Fibroblast of upper back skin (primary cell): ENCODE data around the gene ADCY7.
A peak's percentile ranks its signal among the peaks of the same experiment; 100 is the strongest.
"Not testable (repeated sequence)": the region's sequence is repeated elsewhere in the genome, so short reads cannot be mapped to it uniquely, and the experiment has no call there.

ENCODE experiments used
- DNase-seq: peaks from one replicate; pipeline ENCODE4 v3.0.0-alpha.2; 2013

ADCY7 gene

DNA sequence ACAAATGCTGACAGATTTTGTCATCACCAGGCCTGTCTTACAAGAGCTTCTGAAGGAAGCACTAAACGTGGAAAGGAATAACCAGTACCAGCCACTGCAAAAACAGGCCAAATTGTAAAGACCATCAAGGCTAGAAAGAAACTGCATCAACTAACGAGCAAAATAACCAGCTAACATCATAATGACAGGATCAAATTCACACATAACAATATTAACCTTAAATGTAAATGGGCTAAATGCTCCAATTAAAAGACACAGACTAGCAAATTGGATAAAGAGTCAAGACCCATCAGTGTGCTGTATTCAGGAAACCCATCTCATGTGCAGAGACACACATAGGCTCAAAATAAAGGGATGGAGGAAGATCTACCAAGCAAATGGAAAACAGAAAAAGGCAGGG, 78.9 kb downstream of the ADCY7 start:
- not testable (repeated sequence) for DNase-seq

DNA sequence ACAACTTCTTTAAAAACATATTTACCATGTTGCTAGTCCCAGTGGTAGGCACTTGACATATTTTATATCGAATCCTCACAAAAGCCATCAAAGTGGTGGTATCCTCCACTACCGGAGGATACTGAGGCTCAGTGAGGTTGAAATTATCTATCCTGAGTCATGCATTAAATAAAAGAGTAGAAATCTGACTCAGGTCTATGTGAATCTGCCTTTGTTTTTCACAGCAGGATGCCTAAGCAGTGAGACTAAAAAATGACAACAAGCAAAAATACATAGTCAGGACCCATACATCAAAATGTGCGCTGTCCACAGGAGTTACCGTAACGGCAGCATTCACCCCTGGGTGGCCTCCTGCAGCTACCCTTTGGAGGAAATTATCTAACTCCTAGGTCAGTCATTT, 84.8 kb downstream of the ADCY7 start:
- DNase-seq, result no peak

DNA sequence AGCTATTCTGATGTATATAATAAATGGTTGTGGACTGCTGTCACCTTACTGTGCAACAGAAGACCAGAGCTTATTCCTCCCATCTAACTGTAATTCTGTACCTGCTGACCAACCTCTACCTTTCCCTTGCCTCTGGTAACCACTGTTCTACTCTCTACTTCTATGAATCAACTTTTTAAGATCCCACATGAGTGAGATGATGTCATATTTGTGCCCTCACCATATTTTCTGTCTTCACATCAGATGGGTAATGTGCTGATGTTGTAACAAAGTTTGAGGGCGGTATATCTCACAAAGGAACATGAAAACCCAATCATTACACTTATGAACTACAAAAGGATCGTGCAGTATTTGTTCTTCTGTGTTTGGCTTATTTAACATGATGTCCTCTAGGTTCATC, 85.6 kb downstream of the ADCY7 start:
- no peak for DNase-seq

DNA sequence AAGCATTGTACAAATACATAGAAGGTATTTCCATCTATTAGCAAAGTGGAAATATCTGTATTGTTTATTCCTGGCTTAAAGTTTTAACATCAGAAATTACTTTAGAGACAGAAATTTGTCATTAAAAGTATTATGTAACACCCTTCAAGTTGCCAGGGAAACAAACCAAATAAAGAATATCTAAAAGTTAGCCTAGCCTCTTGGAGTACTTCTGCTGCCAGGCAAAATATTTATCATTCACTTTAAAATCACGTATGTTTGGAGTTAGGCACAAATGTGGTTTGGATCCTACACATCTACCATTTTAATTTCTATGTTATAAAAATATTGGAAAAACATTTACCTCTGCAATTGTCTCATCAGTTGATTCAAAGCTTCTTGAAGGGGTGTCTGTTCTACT, 87.7 kb downstream of the ADCY7 start:
- DNase-seq, result no peak

DNA sequence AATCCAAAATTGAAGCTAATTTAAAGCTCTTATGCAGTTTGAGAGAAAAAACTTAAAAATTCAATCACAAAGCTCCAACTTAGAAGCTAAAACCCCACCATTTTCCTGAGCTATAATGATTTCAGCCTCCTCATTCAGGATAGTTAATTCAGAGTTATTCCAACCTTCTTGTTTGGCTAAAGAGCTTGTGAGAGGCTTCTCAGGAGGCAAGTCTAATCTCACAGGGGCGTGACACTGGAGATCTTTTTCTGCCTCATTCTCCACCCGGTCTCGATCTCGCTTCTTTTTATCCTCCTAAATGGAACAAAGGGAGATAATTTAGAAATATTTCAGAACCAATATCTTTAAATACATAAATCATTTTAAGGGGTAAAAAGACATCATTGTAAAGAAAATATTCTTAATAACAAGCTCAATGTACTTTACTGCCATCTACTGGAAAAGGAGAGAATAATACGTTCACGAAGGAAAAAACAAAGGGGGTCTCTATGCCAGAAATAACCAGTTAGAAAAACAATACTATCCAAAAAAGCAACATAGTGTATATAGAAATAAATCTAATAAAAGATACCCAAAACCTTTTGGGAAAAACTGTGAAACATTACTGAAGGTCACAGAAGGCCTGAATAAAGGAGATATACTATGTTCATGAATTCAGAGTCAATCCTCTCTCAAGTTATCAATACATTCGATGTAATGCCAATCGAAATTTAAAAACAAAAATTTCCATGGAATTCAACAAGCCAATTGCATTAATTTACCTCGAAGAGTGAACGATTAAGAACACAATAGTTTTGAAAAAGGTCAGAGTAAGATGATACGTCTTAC, 88.5 kb downstream of the ADCY7 start:
- peak; percentile 20 for DNase-seq

DNA sequence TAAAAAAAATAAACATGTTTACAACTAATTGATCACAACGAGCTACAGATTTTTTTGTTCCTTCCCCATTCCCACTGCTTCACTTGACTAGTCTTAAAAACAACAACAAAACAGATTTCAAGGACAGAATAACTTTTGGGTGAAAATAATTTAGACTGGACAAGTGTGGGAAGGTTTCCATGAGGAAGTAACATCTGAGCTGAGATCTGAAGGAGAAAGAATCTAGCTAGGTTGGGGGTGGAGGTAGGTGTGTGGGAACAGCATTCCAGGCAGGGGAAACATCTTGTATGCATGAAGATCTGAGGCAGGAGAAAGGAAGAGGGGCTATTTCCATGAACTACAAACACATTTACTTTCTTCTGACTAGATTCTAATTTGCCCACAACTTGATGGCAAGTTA, 93.3 kb downstream of the ADCY7 start:
- no peak for DNase-seq

DNA sequence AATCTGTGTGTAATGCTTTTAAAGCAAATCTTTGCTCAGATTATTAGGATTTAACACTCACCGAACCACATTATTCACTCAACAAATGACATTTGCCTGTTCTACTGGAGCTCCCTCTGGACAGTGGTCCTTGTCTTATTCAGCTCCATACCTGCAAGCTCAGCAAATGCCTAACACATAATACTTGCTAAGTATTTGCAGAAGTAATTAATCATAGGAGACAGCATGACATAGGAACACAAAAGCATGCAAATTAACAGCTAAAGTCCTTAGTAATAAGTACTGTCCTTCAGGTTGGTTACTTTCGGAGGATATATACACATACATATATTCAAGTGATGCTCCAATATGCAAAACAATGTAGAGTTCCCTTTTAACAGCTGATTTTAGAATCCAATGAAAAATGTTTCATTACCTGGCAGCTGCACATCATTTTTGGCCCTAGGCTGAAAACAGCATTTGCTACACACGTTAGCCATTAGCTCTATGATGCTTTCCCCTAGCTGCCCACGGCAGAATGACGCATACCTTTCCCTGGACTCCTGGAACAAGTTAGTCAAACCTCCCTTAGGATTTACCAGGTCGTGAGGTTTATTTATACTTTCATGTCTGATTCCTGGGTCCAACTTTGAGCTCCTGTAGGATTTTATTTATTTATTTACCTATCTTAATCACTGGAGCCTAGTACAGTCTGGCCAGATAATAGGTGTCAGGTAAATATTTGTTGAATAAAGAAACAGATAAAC, 93.9 kb downstream of the ADCY7 start:
- DNase-seq, result peak; percentile 63

DNA sequence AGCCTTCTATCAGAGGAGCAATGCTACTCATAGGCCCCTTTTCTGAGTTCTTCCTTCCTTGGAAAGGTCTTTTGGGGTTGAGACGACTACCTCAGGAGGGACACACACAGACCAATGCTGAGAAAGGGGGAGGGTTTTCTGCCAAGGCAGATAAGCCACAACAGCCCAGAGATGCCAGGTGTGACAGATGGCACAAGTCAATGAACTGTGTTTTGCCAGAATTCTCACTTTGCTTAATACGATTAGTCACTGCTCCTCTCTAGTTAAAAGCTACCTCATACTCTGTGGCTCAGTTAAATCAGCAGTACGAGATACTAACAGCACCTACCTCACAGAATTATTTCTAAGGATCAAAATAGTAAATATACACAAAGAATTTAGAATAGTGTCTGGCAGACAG, 94.4 kb downstream of the ADCY7 start:
- no peak for DNase-seq

DNA sequence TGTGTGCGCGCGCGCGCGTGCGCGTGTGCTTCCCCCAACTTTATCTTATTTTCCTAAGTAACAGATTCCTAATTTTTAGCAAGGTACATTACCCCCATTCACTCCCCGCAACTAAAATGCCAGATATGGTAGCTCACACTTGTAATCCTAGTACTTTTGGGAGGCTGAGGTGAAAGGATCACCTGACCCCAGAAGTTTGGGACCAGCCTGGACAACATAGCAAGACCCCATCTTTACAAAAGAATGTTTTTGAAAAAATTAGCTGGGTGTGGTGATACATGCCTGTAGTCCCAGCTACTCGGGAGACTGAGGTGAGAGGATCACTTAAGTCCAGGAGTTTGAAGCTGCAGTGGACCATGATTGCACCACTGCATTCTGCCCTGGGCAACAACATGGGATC, 97.3 kb downstream of the ADCY7 start:
- no peak for DNase-seq

DNA sequence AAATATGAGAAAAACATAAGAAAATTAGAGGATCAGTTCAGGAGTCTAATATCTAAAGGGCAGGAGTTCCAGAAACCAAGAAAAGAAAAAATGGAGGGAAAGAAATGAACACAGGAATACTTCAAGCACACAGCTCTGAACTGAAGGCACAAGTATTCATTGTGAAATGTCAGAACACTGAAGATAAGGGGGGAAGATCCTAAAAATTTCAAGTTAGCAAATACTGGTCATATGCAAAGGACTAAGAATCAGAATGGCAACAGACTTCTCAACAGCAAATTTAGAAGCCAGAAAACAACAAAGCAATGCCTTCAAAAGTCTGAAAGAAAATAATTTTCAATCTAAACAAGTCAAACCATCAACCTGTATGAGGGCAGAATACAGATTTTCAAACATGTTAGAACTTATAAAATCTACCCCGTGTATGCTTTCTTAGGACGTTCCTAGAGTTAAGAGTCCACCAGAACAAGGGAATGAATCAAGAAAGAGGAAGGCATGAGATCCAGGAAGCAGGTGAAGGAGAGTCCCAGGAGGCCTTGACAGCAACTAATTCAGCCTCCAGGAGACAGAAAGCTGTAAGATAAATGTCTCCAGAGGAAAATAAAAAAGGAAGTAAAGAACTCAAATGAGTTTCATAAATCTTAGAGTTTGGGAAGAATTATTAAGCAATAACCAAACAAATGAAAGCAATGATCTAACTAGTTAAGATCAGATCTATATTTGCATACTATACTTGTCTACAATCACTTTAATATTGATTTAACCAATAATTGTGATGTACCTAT, 99.6 kb downstream of the ADCY7 start:
- DNase-seq, result no peak
